ENCODE measurements around the gene RFX8. TPM values are rescaled to one million over a fixed set of nuclear protein-coding genes. Genes with fewer than 3 reads are reported as not detected.
A peak's percentile ranks its signal among the peaks of the same experiment; 100 is the strongest.

RFX8 gene
- not detected for total RNA-seq

- WGBS, 2 donors (ENCODE audit: low coverage in 1 of 2), result 45 to 47% methylated on average over 3 to 17 of the region's 20 CpGs
- peak within 1 kb of the TSS in 3 of 4 donors; percentile 30 to 38 (median 34) for H3K27ac ChIP-seq
- H3K9me3 ChIP-seq, result no peaks in the 10 kb centered on the region
- in situ Hi-C loops (cut with MboI; ENCODE audit: low pct_ligation_motif_present in 1 of 4, low pct_unique_long_range_greater_than_20kb in 1 of 4, low sequenced_read_pairs in 3 of 4) (no loop called here), intact Hi-C loops (cut with DNase I; ENCODE audit: low total_unique reads) (no loop called here)
- no peaks in the 10 kb centered on the region for H3K36me3 ChIP-seq
- no peak for DNase-seq
- H3K4me1 ChIP-seq, result peaks cover 0 to 14% (median 12%) of the 10 kb centered on the region in 4 donors
- no peak for TF ChIP-seq EP300 (IDR thresholded peaks at IDR 0.05; ENCODE audit: low read depth)
- peak within 1 kb of the TSS; percentile 27 to 57 (median 46) for H3K4me3 ChIP-seq
- H3K27me3 ChIP-seq, result peaks cover 18% of the 10 kb centered on the region
Observed at GRCh38 chr2:101474731-101475384, at the start of gene RFX8. TSS of gene RFX8 (minus strand) at chr2:101475112. CDS start at chr2:101466848, 8,264 bp downstream.

- in situ Hi-C loops (cut with MboI; ENCODE audit: low pct_ligation_motif_present in 1 of 4, low pct_unique_long_range_greater_than_20kb in 1 of 4, low sequenced_read_pairs in 3 of 4) (loop anchor here in 1 of 4 donors (25.0 kb wide), 1 partner anchor 316 kb away; no protein-coding TSS in a partner anchor), intact Hi-C loops (cut with DNase I; ENCODE audit: low total_unique reads) (no loop called here)
- Histone ChIP-seq H3K27ac (no peak overlapping the region), H3K4me1 (peaks cover 0 to 14% (median 2%) of the 10 kb centered on the region in 4 donors), H3K9me3 (no peaks in the 10 kb centered on the region), H3K36me3 (no peaks in the 10 kb centered on the region), H3K27me3 (no peaks in the 10 kb centered on the region), H3K4me3 (no peak overlapping the region)
- DNase-seq, result no peak
- WGBS, 2 donors (ENCODE audit: low coverage in 1 of 2), result 94% methylated on average over 8 of the region's 8 CpGs; no CpG with 5 or more reads in 1 of the 2 donors
- TF ChIP-seq POLR2AphosphoS5 (IDR thresholded peaks at IDR 0.05) (no peak), EP300 (IDR thresholded peaks at IDR 0.05; ENCODE audit: low read depth) (no peak), POLR2A (IDR thresholded peaks at IDR 0.05) (no peak), CTCF (IDR thresholded peaks at IDR 0.05) (no peak)
Observed at GRCh38 chr2:101521487-101521886, 46.6 kb upstream of the RFX8 start.

- no peak for DNase-seq
- WGBS, 2 donors (ENCODE audit: low coverage in 1 of 2), result 20 to 55% methylated on average over 2 to 3 of the region's 3 CpGs
- Histone ChIP-seq H3K9me3 (no peaks in the 10 kb centered on the region), H3K4me3 (no peak overlapping the region), H3K27me3 (no peaks in the 10 kb centered on the region), H3K36me3 (no peaks in the 10 kb centered on the region), H3K4me1 (peaks cover 0 to 14% (median 2%) of the 10 kb centered on the region in 4 donors), H3K27ac (no peak overlapping the region)
- TF ChIP-seq EP300 (IDR thresholded peaks at IDR 0.05; ENCODE audit: low read depth), result no peak
- intact Hi-C loops (cut with DNase I; ENCODE audit: low total_unique reads), result no loop called here
- in situ Hi-C loops (cut with MboI; ENCODE audit: low pct_ligation_motif_present in 1 of 4, low pct_unique_long_range_greater_than_20kb in 1 of 4, low sequenced_read_pairs in 3 of 4), result loop anchor here in 1 of 4 donors (25.0 kb wide), 1 partner anchor 317 kb away; no protein-coding TSS in a partner anchor
Observed at GRCh38 chr2:101520246-101520645, 45.3 kb upstream of the RFX8 start.

GRCh38 chr2:101518578-101519492 lies 43.9 kb upstream of the RFX8 start:
- no peak overlapping the region for H3K27ac ChIP-seq
- peak; percentile 27 for DNase-seq
- TF ChIP-seq POLR2A (IDR thresholded peaks at IDR 0.05) (no peak), CTCF (IDR thresholded peaks at IDR 0.05) (peak in 4 of 5 experiments; percentile 24 to 27 (median 26))
- no peaks in the 10 kb centered on the region for H3K9me3 ChIP-seq
- H3K4me3 ChIP-seq, result no peak overlapping the region
- no peaks in the 10 kb centered on the region for H3K27me3 ChIP-seq
- H3K36me3 ChIP-seq, result no peaks in the 10 kb centered on the region
- 45 to 75% methylated on average over 1 to 16 of the region's 16 CpGs for WGBS, 2 donors (ENCODE audit: low coverage in 1 of 2)
- peaks cover 0 to 14% (median 2%) of the 10 kb centered on the region in 4 donors for H3K4me1 ChIP-seq
- intact Hi-C loops (cut with DNase I; ENCODE audit: low total_unique reads) (loop anchor here (2.0 kb wide), 1 partner anchor 312 kb away; no protein-coding TSS in a partner anchor), in situ Hi-C loops (cut with MboI; ENCODE audit: low pct_ligation_motif_present in 1 of 4, low pct_unique_long_range_greater_than_20kb in 1 of 4, low sequenced_read_pairs in 3 of 4) (loop anchor here in 1 of 4 donors (25.0 kb wide), 1 partner anchor 318 kb away; no protein-coding TSS in a partner anchor)

All from transverse colon (tissue), 4 donors.